ENCODE results near the gene BHLHE40. TPM values are rescaled to one million over a fixed set of nuclear protein-coding genes. Genes with fewer than 3 reads are reported as not detected.
A peak's percentile ranks its signal among the peaks of the same experiment; 100 is the strongest.
"Not testable (repeated sequence)": the region's sequence is repeated elsewhere in the genome, so short reads cannot be mapped to it uniquely, and the experiment has no call there.

Gene BHLHE40
- total RNA-seq, 2 experiments from 2014 or later = 281 to 491 TPM

DNA sequence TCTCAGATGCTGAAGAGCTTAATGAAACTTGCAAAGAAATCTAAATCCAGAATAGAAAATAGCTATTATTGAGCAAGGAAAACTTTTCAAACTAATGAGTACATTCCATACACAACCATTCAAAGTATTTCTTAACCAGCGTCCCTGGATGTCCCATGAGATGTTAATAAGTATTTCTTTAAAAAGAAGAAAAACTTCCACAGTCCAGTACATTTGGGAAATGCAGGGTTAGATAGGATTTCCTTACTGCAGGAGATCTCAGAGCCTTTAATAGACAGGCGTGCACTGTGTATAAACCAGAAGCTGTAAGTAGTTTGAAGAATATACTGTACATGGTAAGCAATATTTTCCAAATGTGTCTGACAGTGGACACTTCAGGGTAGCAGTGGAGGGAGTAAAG is 29.6 kb upstream of the BHLHE40 start:
- Mint-ChIP-seq H3K4me3 (no peak overlapping the region), H3K27me3 (no peaks in the 10 kb centered on the region), H3K9me3 (ENCODE audit: low read depth) (no peaks in the 10 kb centered on the region), H3K36me3 (peaks cover 2% of the 10 kb centered on the region), H3K27ac (no peak overlapping the region), H3K4me1 (no peaks in the 10 kb centered on the region)
- no peak for DNase-seq
- ATAC-seq = no peak
- CTCF ChIA-PET = interaction anchor here (0.8 to 1.3 kb wide), 2 partner anchors 24 to 26 kb away, joined by 3 read pairs; no protein-coding TSS in a partner anchor

DNA sequence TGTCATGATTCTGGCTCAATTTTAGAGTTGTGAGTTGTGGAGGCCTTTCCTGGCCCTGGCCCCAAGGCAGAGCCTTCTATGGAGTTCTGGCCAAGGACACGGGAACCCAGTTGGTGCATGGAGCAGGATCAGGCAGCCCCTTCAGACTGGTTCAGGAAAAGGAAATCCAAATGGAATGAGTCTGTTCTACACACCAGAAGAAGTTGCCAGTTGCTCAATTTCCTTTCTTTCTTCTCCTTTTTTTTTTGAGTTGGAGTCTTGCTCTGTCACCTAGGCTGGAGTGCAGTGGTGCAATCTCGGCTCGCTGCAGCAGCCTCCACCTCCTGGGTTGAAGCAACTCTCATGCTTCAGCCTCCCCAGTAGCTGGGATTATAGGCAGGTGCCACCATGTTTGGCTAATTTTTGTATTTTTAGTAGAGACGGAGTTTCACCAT is 28.9 kb upstream of the BHLHE40 start:
- no peaks in the 10 kb centered on the region for H3K9me3 Mint-ChIP-seq (ENCODE audit: low read depth)
- no peaks in the 10 kb centered on the region for H3K27me3 Mint-ChIP-seq
- no peaks in the 10 kb centered on the region for H3K4me1 Mint-ChIP-seq
- H3K36me3 Mint-ChIP-seq = peaks cover 2% of the 10 kb centered on the region
- no peak for DNase-seq
- H3K4me3 Mint-ChIP-seq = no peak overlapping the region
- no peak for ATAC-seq
- CTCF ChIA-PET = interaction anchor here (1.4 kb wide), 1 partner anchor 26 kb away, joined by 3 read pairs; no protein-coding TSS in a partner anchor
- no peak overlapping the region for H3K27ac Mint-ChIP-seq

- no peak for ATAC-seq
- CTCF ChIA-PET = interaction anchor here (1.4 kb wide), 1 partner anchor 25 kb away, joined by 3 read pairs; no protein-coding TSS in a partner anchor
These were observed 28.3 kb upstream of the BHLHE40 start for GRCh38 chr3:4950948-4951347.

GRCh38 chr3:4953119-4953518 is 26.1 kb upstream of the BHLHE40 start:
- no peak overlapping the region for H3K4me3 Mint-ChIP-seq
- H3K27ac Mint-ChIP-seq = no peak overlapping the region
- ATAC-seq (no peak), DNase-seq (no peak)
- CTCF ChIA-PET = no interaction called here
- no peaks in the 10 kb centered on the region for H3K27me3 Mint-ChIP-seq
- peaks cover 11% of the 10 kb centered on the region for H3K36me3 Mint-ChIP-seq
- no peaks in the 10 kb centered on the region for H3K9me3 Mint-ChIP-seq (ENCODE audit: low read depth)
- no peaks in the 10 kb centered on the region for H3K4me1 Mint-ChIP-seq

More at GRCh38 chr3:4950948-4951347, 28.3 kb upstream of the BHLHE40 start:
- Mint-ChIP-seq H3K27me3 (no peaks in the 10 kb centered on the region), H3K27ac (no peak overlapping the region), H3K4me1 (no peaks in the 10 kb centered on the region), H3K9me3 (ENCODE audit: low read depth) (no peaks in the 10 kb centered on the region), H3K36me3 (peaks cover 2% of the 10 kb centered on the region), H3K4me3 (no peak overlapping the region)
- no peak for DNase-seq

DNA sequence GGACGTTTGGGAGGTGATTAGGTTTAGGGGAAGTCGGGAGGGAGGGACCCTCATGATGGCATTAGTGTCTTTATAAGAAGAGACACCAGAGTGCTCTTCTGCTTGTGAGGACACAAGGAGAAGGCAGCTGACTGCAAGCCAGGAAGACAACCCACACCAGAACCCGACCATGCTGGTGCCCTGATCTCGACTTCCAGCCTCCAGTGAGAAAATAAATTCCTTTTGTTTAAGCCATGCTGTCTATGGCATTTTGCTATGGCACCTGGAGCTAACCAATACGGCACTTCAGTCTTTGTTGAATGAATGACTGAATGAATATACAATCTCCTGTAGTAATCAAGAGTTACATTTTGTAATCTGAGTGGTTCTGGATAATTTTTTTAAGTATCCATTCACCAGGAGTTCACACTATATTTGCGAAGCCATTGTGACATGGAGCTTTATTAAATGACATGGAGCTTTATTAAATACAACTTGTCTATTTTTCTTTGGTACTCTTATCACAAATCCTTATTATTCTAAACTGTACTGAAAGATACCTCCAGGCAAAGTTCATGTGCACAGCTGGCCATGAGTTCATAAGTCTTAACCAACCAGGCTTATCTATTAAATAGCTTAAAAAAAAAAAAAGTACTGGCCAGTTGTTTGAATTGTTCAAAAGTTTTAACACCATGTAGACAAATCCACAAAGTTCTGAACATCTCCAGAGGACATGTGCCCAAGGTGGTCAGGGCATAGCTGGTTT is 24.8 kb upstream of the BHLHE40 start:
- H3K4me1 Mint-ChIP-seq = no peaks in the 10 kb centered on the region
- CTCF ChIA-PET = interaction anchor here (1.3 kb wide), 1 partner anchor 22 kb away, joined by 3 read pairs; no protein-coding TSS in a partner anchor
- DNase-seq (no peak), ATAC-seq (no peak)
- no peak overlapping the region for H3K4me3 Mint-ChIP-seq
- H3K27me3 Mint-ChIP-seq = no peaks in the 10 kb centered on the region
- no peak overlapping the region for H3K27ac Mint-ChIP-seq
- peaks cover 20% of the 10 kb centered on the region for H3K36me3 Mint-ChIP-seq
- H3K9me3 Mint-ChIP-seq (ENCODE audit: low read depth) = peaks cover 10% of the 10 kb centered on the region

DNA sequence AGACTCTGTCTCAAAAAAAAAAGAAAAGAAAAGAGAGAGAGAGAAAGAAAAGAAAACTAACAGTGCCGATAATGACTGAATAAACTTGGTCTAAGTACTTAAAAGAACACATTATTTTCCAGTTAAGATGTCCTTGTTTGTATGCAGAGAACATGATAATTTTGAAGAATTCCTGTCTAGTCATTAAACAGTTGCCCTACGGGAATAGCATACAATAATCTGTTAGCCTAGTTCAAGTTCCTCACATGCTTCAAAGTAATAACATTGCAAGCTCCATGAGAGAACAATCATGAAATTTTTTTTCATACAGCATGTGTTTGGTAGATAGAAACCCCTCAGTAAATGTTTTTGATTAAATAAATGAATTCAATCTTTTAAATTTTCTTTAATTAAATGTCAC is 23.1 kb upstream of the BHLHE40 start:
- CTCF ChIA-PET = interaction anchor here (1.3 kb wide), 1 partner anchor 20 kb away, joined by 3 read pairs; no protein-coding TSS in a partner anchor
- peaks cover 22% of the 10 kb centered on the region for H3K36me3 Mint-ChIP-seq
- no peak overlapping the region for H3K4me3 Mint-ChIP-seq
- ATAC-seq (no peak), DNase-seq (no peak)
- no peaks in the 10 kb centered on the region for H3K4me1 Mint-ChIP-seq
- no peak overlapping the region for H3K27ac Mint-ChIP-seq
- H3K27me3 Mint-ChIP-seq = no peaks in the 10 kb centered on the region
- H3K9me3 Mint-ChIP-seq (ENCODE audit: low read depth) = peaks cover 10% of the 10 kb centered on the region

DNA sequence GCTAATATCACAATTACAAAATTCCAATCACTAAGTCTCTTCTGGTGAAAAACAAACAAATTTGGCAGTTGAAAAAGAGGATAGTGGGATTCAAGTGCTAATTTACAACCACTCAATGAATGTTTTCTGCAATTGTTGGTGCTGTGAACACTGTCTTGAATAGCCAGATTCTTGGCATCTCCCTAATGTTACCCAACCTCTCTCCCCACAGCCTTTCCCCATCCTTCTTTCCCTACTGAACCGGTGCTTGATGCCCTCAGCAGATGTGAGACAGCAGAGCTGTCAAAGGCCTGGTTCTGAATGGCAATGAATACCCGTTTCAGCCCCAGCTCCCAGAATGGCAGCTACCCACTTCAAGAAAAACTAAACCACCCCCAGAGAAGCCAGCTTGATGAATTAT is 22.5 kb upstream of the BHLHE40 start:
- H3K27ac Mint-ChIP-seq = no peak overlapping the region

DNA sequence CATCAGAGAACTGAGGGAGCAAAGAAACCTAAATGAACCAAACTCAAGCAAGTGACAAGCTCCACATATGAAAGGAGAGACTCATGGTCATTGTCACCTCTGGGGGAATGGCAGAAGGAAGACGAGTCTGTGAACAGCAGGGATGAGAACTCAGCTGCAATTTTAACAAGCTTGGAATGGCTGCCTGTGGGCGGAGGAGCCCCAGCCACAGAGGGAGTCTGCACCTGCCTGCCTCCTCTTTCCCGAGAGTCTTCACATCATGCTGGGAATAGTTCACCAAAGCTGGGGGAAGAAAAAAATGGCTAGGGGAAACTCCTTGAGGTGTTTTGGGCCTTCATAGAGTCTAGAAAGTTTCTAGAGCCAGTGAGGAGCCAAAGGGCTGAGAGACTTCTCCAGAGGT is 21.3 kb upstream of the BHLHE40 start:
- Mint-ChIP-seq H3K9me3 (ENCODE audit: low read depth) (peaks cover 10% of the 10 kb centered on the region), H3K4me3 (no peak overlapping the region), H3K27ac (no peak overlapping the region), H3K36me3 (peaks cover 22% of the 10 kb centered on the region), H3K27me3 (no peaks in the 10 kb centered on the region), H3K4me1 (no peaks in the 10 kb centered on the region)
- CTCF ChIA-PET = interaction anchor here (1.0 kb wide), 1 partner anchor 9 kb away, joined by 3 read pairs; no protein-coding TSS in a partner anchor
- no peak for DNase-seq
- ATAC-seq = no peak

More for the DNA sequence above, 22.5 kb upstream of the BHLHE40 start:
- CTCF ChIA-PET = no interaction called here
- peaks cover 22% of the 10 kb centered on the region for H3K36me3 Mint-ChIP-seq
- no peaks in the 10 kb centered on the region for H3K27me3 Mint-ChIP-seq
- DNase-seq (no peak), ATAC-seq (no peak)
- H3K9me3 Mint-ChIP-seq (ENCODE audit: low read depth) = peaks cover 10% of the 10 kb centered on the region
- no peaks in the 10 kb centered on the region for H3K4me1 Mint-ChIP-seq
- H3K4me3 Mint-ChIP-seq = no peak overlapping the region

GRCh38 chr3:4959180-4959579 is 20.1 kb upstream of the BHLHE40 start:
- peaks cover 23% of the 10 kb centered on the region for H3K36me3 Mint-ChIP-seq
- H3K4me3 Mint-ChIP-seq = no peak overlapping the region
- ATAC-seq (no peak), DNase-seq (no peak)
- H3K27me3 Mint-ChIP-seq = no peaks in the 10 kb centered on the region
- no peak overlapping the region for H3K27ac Mint-ChIP-seq
- peaks cover 10% of the 10 kb centered on the region for H3K9me3 Mint-ChIP-seq (ENCODE audit: low read depth)
- CTCF ChIA-PET = interaction anchor here (1.0 kb wide), 1 partner anchor 8 kb away, joined by 3 read pairs; no protein-coding TSS in a partner anchor
- H3K4me1 Mint-ChIP-seq = no peaks in the 10 kb centered on the region

DNA sequence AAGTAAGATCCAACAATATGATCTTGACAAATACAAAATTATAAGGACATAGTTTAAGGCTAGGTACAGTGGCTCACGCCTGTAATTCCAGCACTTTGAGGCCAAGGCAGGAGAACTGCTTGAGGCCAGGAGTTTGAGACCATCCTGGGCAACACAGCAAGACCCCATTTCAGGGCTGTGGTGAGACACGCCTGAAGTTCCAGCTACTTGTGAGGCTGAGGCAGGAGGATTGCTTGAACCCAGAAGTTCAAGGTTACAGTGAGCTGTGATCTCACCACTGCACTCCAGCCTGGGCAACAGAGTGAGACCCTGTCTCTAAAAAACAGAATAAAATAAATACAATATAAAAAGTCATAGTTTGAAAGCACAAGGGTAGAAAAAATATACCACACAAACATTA is 17.4 kb upstream of the BHLHE40 start:
- CTCF ChIA-PET = not testable (repeated sequence)

GRCh38 chr3:4963669-4964570 is 15.3 kb upstream of the BHLHE40 start:
- peaks cover 11% of the 10 kb centered on the region for H3K4me1 Mint-ChIP-seq
- ATAC-seq = no peak

More for the DNA sequence above, 17.4 kb upstream of the BHLHE40 start:
- H3K4me3 Mint-ChIP-seq, ATAC-seq, DNase-seq, H3K27ac Mint-ChIP-seq, H3K27me3 Mint-ChIP-seq: not testable (repeated sequence)
- H3K9me3 Mint-ChIP-seq (ENCODE audit: low read depth) = peaks cover 11% of the 10 kb centered on the region
- H3K4me1 Mint-ChIP-seq = peaks cover 11% of the 10 kb centered on the region
- H3K36me3 Mint-ChIP-seq = peaks cover 38% of the 10 kb centered on the region

DNA sequence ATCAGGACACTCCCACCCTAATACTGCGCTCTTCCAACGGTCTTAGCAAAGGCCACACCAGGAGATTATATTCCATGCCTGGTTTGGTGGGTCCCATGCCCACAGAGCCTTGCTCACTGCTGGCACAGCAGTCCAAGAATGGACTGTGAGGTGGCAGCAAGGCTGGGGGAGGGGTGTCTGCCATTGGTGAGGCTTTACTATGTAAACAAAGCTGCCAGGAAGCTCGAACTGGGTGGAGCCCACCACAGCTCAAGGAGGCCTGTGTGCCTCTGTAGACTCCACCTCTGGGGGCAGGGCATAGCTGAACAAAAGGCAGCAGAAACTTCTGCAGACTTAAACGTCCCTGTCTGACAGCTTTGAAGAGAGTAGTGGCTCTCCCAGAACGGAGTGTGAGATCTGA is 13.2 kb upstream of the BHLHE40 start:
- peaks cover 48% of the 10 kb centered on the region for H3K36me3 Mint-ChIP-seq
- not testable (repeated sequence) for H3K27ac Mint-ChIP-seq
- peak; percentile 71 for DNase-seq

More at GRCh38 chr3:4963669-4964570, 15.3 kb upstream of the BHLHE40 start:
- CTCF ChIA-PET = no interaction called here
- Mint-ChIP-seq H3K27ac (no peak overlapping the region), H3K9me3 (ENCODE audit: low read depth) (peaks cover 15% of the 10 kb centered on the region), H3K36me3 (peaks cover 41% of the 10 kb centered on the region), H3K4me3 (no peak overlapping the region), H3K27me3 (no peaks in the 10 kb centered on the region)
- no peak for DNase-seq

GRCh38 chr3:4967683-4968082 is 11.6 kb upstream of the BHLHE40 start:
- peaks cover 57% of the 10 kb centered on the region for H3K36me3 Mint-ChIP-seq
- H3K4me1 Mint-ChIP-seq = peaks cover 11% of the 10 kb centered on the region
- DNase-seq, CTCF ChIA-PET, H3K4me3 Mint-ChIP-seq, ATAC-seq, H3K27me3 Mint-ChIP-seq, H3K27ac Mint-ChIP-seq: not testable (repeated sequence)
- peaks cover 10% of the 10 kb centered on the region for H3K9me3 Mint-ChIP-seq (ENCODE audit: low read depth)

More for the DNA sequence above, 13.2 kb upstream of the BHLHE40 start:
- not testable (repeated sequence) for H3K4me3 Mint-ChIP-seq, H3K27me3 Mint-ChIP-seq, ATAC-seq
- Mint-ChIP-seq H3K9me3 (ENCODE audit: low read depth) (peaks cover 10% of the 10 kb centered on the region), H3K4me1 (peaks cover 11% of the 10 kb centered on the region)
- CTCF ChIA-PET = interaction anchor here (1.1 to 1.3 kb wide), 2 partner anchors 7 to 254 kb away, joined by 3 to 4 read pairs; no protein-coding TSS in a partner anchor
